Measurements from ENCODE around the gene DDX5.
"Not testable (repeated sequence)": the region's sequence is repeated elsewhere in the genome, so short reads cannot be mapped to it uniquely, and the experiment has no call there.

DDX5 gene

DNA sequence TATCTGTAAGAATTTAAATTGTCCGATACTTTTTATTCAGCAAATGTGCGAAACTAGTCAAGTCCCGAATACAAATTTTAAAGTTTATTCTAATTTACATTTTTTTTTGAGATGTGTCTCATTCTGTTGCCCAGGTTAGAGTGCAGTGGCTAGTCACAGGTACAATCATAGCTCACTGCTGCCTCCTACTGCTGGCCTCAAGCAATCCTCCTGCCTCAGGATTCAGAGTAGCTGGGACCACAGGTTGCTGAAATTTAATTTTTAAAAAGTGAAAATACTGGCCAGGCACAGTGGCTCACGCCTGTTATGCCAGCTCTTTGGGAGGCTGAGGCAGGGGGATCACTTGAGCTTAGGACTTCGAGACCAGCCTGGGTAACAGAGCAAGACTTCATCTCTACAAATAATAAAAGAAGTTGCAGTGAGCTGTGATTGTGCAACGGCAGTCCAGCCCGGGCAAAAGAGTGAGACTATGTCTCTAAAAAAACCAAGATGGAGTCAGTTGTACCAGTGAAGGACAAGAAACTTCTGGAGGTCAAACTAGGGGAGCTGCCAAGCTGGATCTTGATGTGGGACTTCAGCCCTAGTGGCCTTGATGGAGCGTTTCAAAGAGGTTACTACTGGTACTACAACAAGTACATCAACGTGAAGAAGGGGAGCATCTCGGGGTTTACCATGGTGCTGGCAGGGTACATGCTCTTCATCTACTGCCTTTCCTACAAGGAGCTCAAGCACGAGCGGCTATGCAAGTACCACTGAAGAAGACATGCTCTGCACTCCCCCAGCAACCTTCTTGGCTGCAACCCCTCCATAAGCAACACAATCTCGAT lies 14.8 kb downstream of the DDX5 start:
- peak in 1 of 4 experiments; percentile 14 for DNase-seq

DNA sequence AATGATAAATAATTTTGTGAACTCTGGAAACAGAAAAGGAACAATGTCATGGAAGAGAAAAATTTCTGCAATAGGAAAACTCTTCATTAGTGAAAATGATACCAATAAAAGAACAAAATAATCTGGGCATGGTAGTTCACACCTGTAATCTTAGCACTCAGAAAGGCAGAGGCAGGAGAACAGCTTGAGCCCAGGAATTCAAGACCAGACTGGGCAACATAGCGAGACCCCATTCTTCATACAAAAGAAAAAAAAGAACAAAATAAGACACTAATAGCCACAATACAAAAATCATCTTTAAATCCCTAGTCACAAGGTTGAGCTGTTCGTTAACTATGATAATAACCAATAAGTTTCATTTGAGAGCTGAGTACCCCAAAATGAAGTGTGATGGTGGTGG lies 17.8 kb downstream of the DDX5 start:
- DNase-seq = no peak

DNA sequence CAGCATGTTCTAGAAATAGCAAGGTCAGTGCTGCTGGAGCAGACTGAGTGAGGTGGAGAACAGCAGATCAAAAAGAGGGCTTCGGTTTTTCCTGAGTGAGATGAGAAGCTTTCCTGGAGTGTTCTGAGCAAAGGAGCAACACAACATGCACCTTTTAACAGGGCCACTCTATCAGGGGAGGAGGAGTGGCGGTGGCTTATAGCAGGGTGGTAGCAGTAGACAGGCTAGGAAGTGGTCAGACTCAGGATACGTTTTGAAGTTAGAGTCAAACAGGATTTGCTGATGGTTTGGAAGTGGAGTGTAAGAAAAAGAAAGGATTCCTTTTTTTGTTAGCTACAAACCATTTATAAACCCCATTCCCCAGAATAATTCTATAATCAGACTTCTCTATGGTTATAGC lies 21.7 kb downstream of the DDX5 start:
- DNase-seq = no peak

DNA sequence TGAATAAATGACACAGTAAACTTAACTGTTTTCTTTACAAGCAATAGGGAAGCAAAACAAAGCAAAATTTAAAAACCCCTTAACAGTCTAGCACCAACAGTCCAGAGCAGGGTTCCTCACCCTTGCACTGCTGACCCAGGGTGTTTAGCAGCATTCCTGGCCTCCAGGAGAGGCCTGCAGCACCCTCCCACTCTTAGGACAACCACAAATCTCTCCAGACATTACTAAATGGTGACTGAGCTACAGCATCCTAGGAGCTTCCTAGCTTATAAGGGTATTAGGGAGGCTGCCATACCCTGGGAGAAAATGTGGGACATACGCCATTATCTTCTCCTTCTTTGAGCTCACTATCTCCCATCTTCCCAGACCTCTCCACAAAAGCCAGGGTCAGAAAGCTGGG lies 25.1 kb downstream of the DDX5 start:
- no peak for DNase-seq

DNA sequence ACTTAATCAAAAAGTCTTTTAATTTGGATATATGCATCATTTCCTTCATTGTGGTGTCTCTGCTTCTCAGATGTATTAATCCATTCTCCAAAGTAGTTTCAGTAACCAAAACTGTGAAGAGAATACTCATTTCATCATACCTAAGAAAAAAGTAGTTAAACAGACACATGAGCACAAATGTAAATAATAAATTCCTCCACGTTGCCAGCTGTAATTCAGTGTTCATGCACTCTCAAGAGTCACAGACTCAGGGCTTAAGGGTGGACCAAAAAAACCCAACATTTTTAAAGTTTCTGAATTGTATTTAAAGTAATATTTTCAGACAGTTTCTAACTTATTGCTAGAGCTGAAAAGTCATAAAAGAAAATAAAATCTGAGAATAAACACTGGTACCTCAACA lies 28.2 kb downstream of the DDX5 start:
- no peak for DNase-seq

DNA sequence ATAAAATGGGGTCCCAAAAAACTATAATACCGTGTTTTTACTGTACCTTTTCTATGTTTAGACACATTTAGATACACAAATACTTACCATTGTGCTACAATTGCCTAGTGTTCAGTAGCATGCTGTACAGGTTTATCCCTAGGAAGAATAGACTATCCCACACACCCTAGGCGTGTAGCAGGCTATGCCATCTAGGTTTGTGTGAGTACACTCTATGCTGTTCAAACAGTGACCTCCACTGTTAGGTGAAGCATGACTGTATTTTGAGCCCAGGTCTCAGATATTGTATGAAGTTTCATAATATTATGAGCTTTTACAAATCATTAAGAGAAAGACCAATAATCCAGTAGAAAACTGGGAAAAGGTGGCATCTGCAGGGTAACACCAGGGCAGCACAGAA lies 33.5 kb downstream of the DDX5 start:
- DNase-seq = no peak

DNA sequence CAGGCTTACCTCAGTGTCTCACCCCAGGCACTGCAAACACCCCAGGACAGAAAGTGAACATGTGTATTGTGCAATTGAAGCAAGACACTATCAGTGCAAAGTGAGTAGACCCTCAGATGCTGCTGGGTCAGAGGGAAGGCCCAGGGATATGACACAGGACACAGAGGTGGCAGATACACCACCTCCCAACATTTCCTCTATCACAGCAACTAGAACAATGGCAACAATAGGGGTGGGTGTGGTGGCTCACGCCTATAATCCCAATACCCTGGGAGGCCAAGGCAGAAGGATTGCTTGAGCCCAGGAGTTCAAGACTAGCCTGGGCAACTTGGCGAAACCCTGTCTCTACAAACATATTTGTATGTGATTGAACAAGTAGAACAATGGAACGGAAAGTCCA lies 34.6 kb downstream of the DDX5 start:
- DNase-seq = no peak

DNA sequence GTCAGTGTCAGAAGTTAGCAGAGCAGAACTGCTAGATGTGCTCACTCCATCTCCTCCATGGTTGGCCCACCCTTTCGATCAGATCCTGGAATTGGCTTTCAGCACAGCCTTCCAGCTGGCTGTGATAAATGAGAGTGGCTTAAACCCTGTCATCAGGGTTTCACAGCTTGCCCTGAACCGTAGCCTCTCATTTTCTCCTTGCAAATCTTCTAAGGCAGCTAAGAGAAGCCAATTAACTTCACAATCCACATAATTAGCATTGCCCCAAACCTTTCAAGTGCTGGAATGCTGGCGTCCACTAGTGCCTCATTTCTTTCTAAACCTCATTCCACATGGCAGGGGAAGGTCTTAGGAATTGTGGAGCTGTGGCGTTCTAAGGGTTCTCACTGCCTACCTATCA lies 35.5 kb downstream of the DDX5 start:
- no peak for DNase-seq

DNA sequence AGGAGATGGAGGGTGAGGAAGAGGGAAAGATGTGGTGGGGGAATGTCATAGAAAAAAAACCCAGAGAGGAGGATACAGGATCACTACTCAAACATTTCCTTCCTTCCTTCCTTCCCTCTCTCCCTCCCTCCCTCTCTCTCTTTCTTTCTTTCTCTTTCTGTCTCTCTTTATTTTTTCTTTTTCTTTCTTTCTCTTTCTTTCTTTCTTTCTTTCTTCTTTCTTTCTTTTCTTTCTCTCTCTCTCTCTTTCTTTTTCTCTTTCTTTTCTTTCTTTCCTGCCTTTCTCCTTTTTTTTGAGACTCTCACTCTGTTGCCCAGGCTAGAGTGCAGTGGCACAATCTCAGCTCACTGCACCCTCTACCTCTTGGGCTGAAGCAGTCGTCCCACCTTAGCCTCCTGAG lies 39.3 kb downstream of the DDX5 start:
- not testable (repeated sequence) for DNase-seq

DNA sequence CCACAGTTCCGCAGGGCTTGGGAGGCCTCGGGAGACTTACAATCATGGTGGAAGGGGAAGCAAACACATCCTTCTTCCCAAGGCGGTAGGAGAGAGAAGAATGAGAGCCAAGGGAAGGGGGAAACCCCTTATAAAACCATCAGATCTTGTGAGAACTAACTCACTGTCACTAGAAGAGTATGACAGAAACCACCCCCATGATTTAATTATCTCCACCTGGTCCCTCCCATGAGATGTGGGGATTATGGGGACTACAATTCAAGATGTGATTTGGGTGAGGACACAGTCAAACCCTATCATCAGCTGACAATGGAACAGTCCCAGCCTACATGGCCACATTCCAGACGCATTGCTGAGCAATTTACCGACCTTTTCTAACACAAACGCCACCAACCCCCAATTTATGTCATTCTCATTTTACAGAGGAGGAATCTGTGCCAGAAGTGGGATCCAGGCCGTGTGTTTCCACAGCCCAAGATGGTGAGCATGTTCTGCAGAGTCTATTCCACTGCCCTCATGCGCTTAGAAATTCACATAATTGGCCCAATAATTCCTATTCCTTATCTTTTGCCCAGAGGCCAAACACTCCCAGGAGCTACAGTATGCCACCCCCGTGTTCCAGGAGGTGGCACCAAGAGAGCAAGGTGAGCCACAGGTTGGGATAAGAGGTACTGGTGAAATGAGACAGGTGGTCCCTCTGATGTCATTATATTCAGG lies 39.9 kb downstream of the DDX5 start:
- no peak for DNase-seq

DNA sequence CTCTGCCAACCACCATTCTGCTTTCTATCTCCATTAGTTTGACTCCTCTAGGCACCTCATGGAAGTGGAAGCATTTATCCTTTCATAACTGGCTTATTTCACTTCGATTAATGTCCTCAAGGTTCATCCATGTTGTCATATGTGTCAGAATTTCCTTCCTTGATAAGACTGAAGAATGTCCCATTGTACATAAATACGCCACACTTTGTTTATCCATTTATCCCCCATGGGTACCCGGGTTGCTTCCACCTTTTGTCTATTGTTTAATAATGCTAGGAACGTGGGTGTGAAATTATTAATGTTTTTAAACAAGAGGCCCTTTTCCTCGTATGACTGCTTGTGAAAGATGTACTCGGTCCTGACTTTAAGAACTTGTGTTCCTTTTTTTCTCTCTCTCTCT lies 44.3 kb downstream of the DDX5 start:
- no peak for DNase-seq

DNA sequence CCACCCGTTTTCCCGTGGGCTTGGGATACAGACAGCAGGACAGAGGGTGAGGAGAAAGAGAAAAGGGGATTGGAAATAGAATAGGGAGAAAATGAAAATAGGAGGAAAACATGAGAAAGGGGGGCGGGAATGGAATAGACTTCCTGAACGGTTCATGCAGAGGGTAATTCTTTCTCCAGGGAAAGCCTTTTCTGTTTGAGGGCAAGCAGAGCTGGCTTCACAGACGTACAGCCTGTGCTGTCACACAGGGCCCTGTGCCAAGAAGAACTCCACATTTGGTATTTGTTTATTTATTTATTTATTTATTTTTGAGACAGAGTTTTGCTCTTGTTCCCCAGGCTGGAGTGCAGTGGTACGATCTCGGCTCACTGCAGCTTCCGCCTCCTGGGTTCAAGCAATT lies 45.1 kb downstream of the DDX5 start:
- no peak for DNase-seq

DNA sequence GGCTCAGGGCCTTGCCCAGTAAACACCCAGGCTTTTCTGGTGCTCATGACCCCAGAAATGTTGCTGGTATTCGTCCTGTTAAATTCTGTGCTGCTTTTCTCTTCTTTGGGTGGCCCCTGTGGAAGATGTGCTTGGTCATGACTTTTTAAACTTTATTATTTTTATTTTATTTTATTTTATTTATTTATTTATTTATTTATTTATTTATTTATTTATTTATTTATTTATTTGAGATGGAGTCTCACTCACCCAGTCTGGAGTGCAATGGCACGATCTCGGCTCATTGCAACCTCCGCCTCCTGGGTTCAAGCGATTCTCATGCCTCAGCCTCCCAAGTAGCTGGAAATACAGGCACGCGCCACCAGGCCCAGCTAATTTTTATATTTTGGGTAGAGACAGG lies 46.3 kb downstream of the DDX5 start:
- not testable (repeated sequence) for DNase-seq

DNA sequence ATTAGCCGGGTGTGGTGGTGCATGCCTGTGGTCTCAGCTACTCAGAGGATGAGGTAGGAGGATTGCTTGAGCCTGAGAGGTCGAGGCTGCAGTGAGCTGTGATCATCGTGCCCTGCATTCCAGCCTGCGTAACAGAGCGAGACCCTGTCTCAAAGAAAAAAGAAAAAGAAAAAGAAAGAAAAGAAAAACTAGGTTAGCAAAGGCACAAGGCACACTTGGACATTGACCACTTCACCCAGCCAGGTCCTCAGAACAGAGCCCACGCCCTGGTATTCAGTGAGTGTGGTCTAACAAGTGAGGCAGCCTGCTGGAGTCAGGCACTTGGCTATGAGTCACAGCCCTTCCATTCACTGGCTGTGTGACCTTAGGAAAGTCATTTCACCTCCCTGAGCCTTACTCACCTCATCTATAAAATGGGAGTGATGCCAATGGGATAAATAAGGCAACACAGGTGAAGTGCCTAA lies 46.8 kb downstream of the DDX5 start:
- no peak for DNase-seq

DNA sequence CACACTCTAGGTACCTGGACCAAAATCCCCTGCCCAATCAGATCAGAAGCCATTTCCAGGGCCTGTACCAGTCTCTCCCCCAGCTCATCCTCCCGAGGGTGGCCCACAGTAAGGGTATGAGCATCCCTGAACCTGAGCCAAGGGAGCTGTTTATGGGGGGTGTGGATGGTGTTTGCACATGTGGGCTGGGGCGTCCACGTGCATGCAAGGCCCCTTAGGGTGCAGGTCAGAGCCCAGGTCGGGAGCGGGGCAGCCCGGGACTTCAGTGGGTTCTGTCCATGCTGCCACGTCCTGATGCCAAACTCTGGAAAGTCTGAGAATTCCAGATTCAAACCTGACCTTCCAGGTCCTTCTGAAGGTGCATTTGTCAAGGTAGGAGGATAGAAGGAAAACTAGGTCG lies 47.3 kb downstream of the DDX5 start:
- no peak for DNase-seq

DNA sequence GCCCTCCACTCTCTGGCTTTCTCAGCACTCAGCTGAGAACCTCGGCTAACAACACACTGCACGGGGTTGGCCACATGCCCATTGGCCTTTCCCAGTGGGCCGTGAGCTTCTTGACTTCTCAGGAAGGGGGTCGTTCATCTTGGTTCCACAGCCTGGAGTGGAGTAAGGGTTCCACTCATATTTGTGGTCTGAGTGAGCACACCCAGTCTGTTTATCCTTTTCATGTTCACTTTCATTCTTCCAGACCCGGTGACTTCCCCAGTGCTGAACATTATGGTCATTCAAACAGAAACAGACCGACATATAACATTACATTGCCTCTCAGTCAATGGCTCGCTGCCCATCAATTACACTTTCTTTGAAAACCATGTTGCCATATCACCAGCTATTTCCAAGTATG lies 48.9 kb downstream of the DDX5 start:
- no peak for DNase-seq

DNA sequence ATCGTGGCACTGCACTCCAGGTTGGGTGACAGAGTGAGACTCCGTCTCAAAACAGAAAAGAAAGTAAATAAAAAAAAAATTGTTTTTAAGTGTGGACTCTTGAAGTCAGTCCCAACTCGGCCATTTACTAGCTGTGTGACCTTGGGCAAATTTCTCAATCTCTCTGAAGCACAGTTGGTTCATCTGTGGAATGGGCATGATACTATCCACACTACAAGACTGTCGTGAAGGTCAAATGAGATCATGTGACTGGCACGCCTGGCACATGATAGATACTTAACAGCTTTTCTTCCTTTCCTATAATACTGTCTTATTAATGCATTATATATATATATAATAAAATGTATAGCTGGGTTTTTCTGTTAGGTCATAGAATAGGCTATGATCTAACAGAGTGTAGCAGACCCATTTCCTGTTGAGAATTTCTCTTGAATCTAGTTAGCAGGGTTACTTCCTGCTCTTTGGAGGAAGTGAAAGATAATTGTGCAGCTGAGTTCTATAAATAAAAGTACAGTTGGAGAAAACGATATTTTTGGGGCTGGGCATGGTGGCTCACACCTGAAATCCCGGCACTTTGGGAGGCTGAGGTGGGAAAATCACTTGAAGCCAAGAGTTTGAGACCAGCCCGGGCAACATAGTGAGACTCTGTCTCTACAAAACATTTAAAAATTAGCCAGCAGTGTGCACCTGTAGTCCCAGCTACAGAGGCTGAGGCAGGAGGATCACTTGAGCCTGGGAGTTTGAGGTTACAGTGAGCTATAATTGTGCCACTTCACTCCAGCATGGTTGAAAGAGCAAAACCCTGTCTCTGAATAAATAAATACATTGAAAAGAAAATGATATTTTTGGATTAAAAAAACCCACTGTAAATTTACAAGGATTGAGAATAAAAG lies 49.9 kb downstream of the DDX5 start:
- no peak for DNase-seq

DNA sequence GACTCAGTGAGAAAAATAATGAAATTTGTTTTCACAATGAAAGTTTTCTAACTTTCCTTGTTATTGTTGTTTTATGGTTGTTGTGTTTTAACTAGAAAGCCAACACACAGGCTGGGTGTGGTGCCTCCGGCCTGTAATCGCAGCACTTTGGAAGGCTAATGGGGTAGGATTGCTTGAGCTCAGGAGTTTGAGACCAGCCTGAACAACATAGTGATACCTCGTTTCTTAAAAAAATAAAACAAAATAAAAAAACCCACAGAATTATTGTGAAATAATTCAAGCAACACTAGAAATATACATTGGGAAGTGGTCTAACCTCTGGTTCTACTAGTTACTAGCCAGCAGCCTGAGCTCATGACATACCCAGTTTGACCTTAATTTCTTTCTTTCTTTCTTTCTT lies 56.5 kb downstream of the DDX5 start:
- no peak for DNase-seq

DNA sequence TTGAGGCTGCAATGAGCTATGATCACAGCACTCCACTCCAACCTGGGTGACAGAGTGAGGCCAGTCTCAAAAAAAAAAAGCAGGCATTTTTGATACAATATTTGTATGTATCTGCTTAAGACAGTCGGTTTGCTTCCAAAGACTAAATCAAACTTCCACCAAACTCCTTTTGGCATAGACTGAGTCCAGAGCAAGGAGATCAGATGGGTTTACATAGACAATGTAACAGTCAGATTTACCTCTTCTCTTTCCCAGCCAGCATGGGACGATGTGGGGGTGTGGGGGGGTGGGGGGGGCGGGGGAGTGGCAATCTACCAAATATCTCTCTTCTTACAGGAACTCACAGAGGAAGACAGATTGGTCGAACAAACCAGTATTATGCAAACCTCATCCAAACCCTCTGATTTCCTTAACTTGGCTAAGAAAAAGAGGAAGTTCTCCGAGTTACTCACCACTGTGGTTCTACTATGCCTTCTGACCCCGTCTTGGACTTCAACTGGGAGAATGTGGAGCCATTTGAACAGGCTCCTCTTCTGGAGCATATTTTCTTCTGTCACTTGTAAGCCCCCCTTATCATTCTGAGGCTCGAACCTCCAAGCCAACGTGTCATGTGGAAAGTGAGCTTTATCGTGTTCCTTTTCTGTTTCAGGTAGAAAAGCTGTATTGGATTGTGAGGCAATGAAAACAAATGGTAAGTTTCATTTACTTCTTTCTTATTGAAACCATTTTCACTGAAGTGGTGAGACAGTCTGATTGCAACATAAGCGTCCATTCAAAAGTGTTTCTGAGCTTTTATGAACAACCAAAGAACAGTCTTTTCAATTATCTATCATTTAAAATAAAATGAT lies 57.2 kb downstream of the DDX5 start, which contains the start of gene MILR1:
Gene MILR1 (plus strand): TSS at position 451 of the 848 bp plus-strand sequence. CDS start 54 bp downstream, at position 505.
- no peak for DNase-seq
